BLaER1 treated with 17β-estradiol and CSF1 and Interleukin-3, amounts not matched to agents 10 nM and 100 nM (cell line): ENCODE data around the gene ATP5IF1.

ENCODE experiments used
- H3K27ac ChIP-seq, 11 experiments: shearing (Covaris generic); formaldehyde crosslinking; 2 replicates each; pipeline ENCODE4 v1.8.1; 2022
- H3K27me3 ChIP-seq, 11 experiments: shearing (Covaris generic); formaldehyde crosslinking; 2 replicates each; pipeline ENCODE4 v1.8.1; 2022
- H3K36me3 ChIP-seq, 11 experiments: shearing (Covaris generic); formaldehyde crosslinking; 2 replicates each; pipeline ENCODE4 v1.8.1; 2022
- H3K4me1 ChIP-seq, 10 experiments: shearing (Covaris generic); formaldehyde crosslinking; 2 replicates each; pipeline ENCODE4 v1.8.1; 2022
- H3K4me2 ChIP-seq, 11 experiments: shearing (Covaris generic); formaldehyde crosslinking; 2 replicates each; pipeline ENCODE4 v1.8.1; 2022
- H3K4me3 ChIP-seq, 10 experiments: shearing (Covaris generic); formaldehyde crosslinking; 2 replicates each; pipeline ENCODE4 v1.8.1; 2022
- H3K9ac ChIP-seq, 11 experiments: shearing (Covaris generic); formaldehyde crosslinking; 2 replicates each; pipeline ENCODE4 v1.8.1; 2022
- H3K9me3 ChIP-seq, 11 experiments: shearing (Covaris generic); formaldehyde crosslinking; replicated peaks in 1 of 11; 2 replicates each; pipeline ENCODE4 v1.8.1; 2022
- H4K20me1 ChIP-seq, 11 experiments: shearing (Covaris generic); formaldehyde crosslinking; 2 replicates each; pipeline ENCODE4 v1.8.1; 2022
- Cebpa-rat ChIP-seq, 11 experiments: shearing (Covaris generic); IDR thresholded peaks; 2 replicates each; pipeline ENCODE4 v1.8.1; 2022

The ATP5IF1 gene

DNA sequence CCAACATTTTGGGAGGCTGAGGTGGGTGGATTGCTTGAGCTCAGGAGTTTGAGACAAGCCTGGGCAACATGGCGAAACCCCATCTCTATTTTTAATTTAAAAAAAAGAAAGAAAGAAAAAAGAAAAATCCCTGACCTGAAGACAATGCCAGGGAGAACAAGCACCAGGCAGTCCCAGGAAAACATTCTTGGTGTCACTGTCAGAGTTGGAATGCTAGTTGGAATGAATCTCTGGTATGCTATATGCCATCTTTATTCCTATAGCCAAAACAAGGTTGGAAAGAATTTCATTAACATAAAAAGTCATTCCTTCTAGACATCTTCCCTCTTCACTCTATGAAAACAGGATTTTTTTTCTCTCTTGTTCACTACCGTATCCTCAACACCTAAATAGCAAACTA, 5.9 kb upstream of the ATP5IF1 start:
- peak overlapping the region in 4 of 11 experiments; percentile 93 to 99 (median 97); a peak in 6 of 22 replicates for H3K4me2 ChIP-seq
- peaks cover 0 to 58% (median 21%) of the 10 kb centered on the region in 11 experiments; a peak in 14 of 22 replicates for H4K20me1 ChIP-seq

DNA sequence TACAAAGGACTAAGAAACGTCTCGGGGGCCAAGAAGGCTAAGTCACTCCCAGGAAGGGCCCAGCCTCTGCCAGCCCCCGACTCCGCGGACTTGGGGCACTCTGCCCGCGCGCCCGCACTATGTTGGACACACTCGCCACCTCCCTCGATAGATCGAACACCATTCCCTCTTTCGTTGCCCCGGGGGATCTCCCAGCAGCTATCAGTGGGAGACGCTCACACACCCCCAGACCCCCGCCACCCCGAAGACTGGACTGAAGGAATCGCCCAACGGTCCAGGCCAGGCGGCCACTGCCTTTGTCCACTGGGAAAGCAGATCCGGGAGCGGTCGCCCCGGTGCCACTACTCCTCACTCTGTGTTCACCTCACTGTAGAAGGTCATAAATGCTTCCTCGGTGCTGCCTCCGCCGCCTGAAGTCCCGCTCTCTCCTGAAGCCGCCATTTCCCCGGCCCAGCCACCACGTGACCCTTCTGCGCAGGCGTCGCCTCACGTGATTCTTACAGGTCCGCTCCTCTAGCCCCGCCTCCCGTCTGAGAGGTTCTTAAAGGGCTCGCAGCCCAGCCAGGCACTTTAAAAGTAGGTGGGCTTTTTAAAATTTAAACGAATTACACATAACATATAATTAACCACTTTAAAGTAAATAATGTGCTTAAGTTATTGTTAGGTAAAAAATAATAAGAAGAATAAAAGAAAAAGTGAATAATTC, 3.2 kb upstream of the ATP5IF1 start, which contains the start of gene DNAJC8:
Gene DNAJC8 (minus strand): TSS at position 472 of the 706 bp plus-strand sequence. CDS start 31 bp downstream, at position 441.
- Histone ChIP-seq H4K20me1 (peaks cover 0 to 46% (median 21%) of the 10 kb centered on the region in 11 experiments; a peak in 14 of 22 replicates), H3K4me2 (peak within 1 kb of the TSS; percentile 83 to 99 (median 92)), H3K9me3 (no peaks in the 10 kb centered on the region), H3K4me1 (peaks cover 42 to 56% (median 51%) of the 10 kb centered on the region in 10 experiments), H3K9ac (peak within 1 kb of the TSS; percentile 90 to 99 (median 96)), H3K36me3 (peaks cover 32 to 46% (median 38%) of the 10 kb centered on the region in 11 experiments), H3K27me3 (no peaks in the 10 kb centered on the region), H3K4me3 (peak within 1 kb of the TSS; percentile 84 to 99 (median 96)), H3K27ac (peak within 1 kb of the TSS; percentile 85 to 96 (median 93))
- TF ChIP-seq Cebpa-rat (IDR thresholded peaks at IDR 0.05): no peak

More for the DNA sequence above, 5.9 kb upstream of the ATP5IF1 start:
- Histone ChIP-seq H3K9me3 (no peaks in the 10 kb centered on the region), H3K4me1 (peaks cover 24 to 37% (median 31%) of the 10 kb centered on the region in 10 experiments), H3K36me3 (peaks cover 58 to 65% (median 63%) of the 10 kb centered on the region in 11 experiments), H3K27me3 (no peaks in the 10 kb centered on the region), H3K4me3 (no peak overlapping the region), H3K27ac (no peak overlapping the region), H3K9ac (peak overlapping the region in 5 of 11 experiments; percentile 9 to 98 (median 20); a peak in 3 of 22 replicates)
- TF ChIP-seq Cebpa-rat (IDR thresholded peaks at IDR 0.05): no peak

DNA sequence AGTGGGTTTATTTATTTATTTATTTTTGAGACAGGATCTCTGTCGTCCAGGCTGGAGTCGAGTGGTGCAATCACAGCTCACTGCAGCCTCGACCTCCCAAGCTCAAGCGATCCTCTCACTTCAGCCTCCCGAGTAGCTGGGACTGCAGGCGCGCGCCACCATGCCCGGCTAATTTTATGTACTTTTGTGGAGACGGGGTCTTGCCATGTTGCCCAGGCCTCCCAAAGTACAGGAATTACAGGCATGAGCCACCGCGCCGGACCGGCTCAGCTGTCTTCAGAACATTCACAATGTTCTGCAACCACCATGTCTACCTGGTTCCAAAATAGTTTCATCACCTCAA, 2.7 kb upstream of the ATP5IF1 start:
- H3K4me2 ChIP-seq: peak overlapping the region; percentile 5 to 92 (median 38); a peak in 20 of 22 replicates
- H3K4me1 ChIP-seq: peaks cover 47 to 61% (median 55%) of the 10 kb centered on the region in 10 experiments
- peak overlapping the region in 8 of 11 experiments; percentile 0 to 98 (median 96); a peak in 8 of 22 replicates for H3K9ac ChIP-seq
- peak overlapping the region in 6 of 10 experiments; percentile 93 to 96 (median 96); a peak in 7 of 20 replicates for H3K4me3 ChIP-seq
- H3K27me3 ChIP-seq: no peaks in the 10 kb centered on the region
- H4K20me1 ChIP-seq: peaks cover 0 to 41% (median 21%) of the 10 kb centered on the region in 11 experiments; a peak in 14 of 22 replicates
- peaks cover 32 to 46% (median 38%) of the 10 kb centered on the region in 11 experiments for H3K36me3 ChIP-seq
- H3K27ac ChIP-seq: peak overlapping the region in 9 of 11 experiments; percentile 85 to 96 (median 93); a peak in 14 of 22 replicates
- TF ChIP-seq Cebpa-rat (IDR thresholded peaks at IDR 0.05): no peak
- no peaks in the 10 kb centered on the region for H3K9me3 ChIP-seq

DNA sequence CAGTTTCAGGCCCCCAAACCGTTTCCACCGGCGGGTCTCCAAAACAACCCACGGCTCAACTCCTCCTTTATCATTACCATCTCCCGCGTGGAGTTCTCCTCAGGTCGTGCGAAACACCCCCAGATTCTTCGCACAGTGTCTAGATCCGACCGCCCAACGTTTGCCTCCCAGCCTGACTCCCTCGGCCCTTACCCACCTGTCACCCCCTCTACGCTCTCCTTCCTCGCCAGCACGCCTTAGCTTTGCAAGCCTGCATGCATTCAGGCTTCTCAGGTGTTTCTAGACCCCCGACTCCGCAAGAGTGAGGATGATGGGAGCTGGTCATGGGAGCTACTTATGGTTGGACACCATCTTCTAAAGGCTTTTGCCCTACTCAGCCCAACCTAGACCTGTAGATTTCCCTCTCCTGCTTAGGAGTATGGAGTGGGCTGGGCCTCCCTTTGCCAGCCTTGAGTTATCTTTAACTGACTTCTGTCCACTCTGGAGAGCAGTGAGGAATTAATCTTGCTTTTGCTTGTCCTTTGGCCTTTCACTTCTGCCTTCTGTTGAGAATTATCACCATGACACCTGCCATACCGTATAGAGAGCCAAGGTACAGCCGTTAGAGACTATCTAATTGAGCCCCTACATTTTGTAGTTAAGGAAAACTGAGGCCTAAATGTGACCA, 865 bp downstream of the ATP5IF1 start:
- no peaks in the 10 kb centered on the region for H3K9me3 ChIP-seq
- H3K27me3 ChIP-seq: no peaks in the 10 kb centered on the region
- TF ChIP-seq Cebpa-rat (IDR thresholded peaks at IDR 0.05): no peak
- H4K20me1 ChIP-seq: peaks cover 0 to 8% (median 0%) of the 10 kb centered on the region in 11 experiments; a peak in 5 of 22 replicates
- H3K4me2 ChIP-seq: peak overlapping the region; percentile 91 to 100 (median 97)
- H3K36me3 ChIP-seq: peaks cover 8 to 48% (median 26%) of the 10 kb centered on the region in 11 experiments; a peak in 18 of 22 replicates
- peaks cover 36 to 53% (median 45%) of the 10 kb centered on the region in 10 experiments for H3K4me1 ChIP-seq
- peak overlapping the region; percentile 74 to 99 (median 88) for H3K4me3 ChIP-seq
- H3K27ac ChIP-seq: peak overlapping the region; percentile 61 to 88 (median 84); a peak in 21 of 22 replicates
- peak overlapping the region; percentile 82 to 94 (median 89) for H3K9ac ChIP-seq

DNA sequence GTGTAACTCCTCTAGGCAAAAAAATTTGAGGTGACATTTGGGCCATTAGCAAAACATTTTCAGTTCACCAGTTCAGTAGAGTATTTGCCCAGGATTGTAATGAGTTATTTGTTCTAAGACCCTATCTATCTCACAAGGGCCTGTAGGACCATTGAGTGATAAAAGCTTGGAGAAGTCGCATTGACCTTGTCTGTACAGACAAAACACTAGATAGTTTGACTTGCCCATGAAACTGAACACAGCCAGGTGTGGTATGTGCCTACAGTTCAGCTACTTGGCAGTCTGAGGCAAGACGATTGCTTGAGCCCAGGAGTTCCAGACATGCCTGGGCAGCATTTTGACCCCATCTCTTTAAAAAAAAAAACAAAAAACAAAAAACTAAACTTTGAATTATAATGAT, 3.1 kb downstream of the ATP5IF1 start:
- peaks cover 43 to 64% (median 54%) of the 10 kb centered on the region in 10 experiments for H3K4me1 ChIP-seq

DNA sequence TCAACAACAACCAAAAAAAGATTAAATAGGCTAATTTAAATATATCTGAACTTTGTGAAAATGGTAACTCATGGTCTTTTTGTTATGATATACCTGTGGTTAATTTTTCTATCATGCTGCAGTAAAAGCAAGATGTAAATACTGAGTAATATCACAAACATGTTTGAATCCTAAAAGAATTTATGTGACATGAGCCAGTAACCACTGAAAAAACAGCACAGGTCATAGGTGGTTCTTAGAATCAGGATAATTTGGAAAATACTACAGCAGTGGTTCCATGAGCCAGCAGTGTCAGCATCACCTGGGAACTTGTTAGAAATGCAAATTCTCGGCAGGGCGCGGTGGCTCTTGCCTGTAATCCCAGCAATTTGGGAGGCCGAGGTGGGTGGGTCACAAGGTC, 4.1 kb downstream of the ATP5IF1 start:
- Histone ChIP-seq H3K4me2 (no peak overlapping the region), H3K4me3 (no peak overlapping the region), H3K27ac (no peak overlapping the region), H3K4me1 (peaks cover 52 to 69% (median 60%) of the 10 kb centered on the region in 10 experiments), H3K9me3 (no peaks in the 10 kb centered on the region), H3K9ac (no peak overlapping the region), H3K27me3 (no peaks in the 10 kb centered on the region), H4K20me1 (no peaks in the 10 kb centered on the region; a peak in 1 of 22 replicates), H3K36me3 (peaks cover 8 to 62% (median 28%) of the 10 kb centered on the region in 11 experiments; a peak in 18 of 22 replicates)
- TF ChIP-seq Cebpa-rat (IDR thresholded peaks at IDR 0.05): no peak

More for the DNA sequence above, 3.1 kb downstream of the ATP5IF1 start:
- Histone ChIP-seq H3K27ac (no peak overlapping the region), H4K20me1 (no peaks in the 10 kb centered on the region; a peak in 1 of 22 replicates), H3K36me3 (peaks cover 8 to 62% (median 28%) of the 10 kb centered on the region in 11 experiments; a peak in 18 of 22 replicates), H3K4me3 (no peak overlapping the region), H3K27me3 (no peaks in the 10 kb centered on the region), H3K4me2 (no peak overlapping the region), H3K9me3 (no peaks in the 10 kb centered on the region), H3K9ac (no peak overlapping the region)
- no peak for TF ChIP-seq Cebpa-rat (IDR thresholded peaks at IDR 0.05)

DNA sequence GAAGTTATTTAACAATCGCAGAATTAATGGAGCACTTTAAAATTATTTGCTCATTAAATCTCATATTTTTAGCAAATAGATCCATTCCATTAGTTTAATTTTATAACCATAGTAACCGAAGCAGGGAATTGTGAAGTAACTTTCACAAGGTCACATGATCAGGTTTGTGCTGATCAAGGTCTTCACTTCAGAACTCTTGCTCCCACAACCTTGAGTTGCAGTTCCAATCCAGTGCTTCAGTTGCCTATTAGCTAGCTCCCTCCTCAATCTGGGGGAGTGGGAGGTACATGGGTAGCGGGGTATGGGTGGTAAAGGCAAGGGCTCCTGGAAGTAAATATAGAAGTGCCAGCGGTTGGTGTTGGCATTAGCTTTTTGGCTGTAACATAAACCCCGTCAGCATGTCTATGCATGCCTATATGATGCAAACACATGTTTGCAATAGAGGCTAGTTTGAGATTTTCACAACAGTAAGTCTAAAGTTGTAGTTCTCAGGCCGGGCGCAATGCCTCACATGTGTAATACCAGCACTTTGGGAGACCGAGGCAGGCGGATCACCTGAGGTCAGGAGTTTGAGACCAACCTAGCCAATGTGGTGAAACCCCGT, 5.8 kb downstream of the ATP5IF1 start:
- Histone ChIP-seq H3K27me3 (no peaks in the 10 kb centered on the region), H3K9me3 (no peaks in the 10 kb centered on the region), H4K20me1 (no peaks in the 10 kb centered on the region; a peak in 1 of 22 replicates), H3K4me2 (peak overlapping the region in 8 of 11 experiments; percentile 2 to 92 (median 63); a peak in 10 of 22 replicates), H3K36me3 (peaks cover 8 to 62% (median 28%) of the 10 kb centered on the region in 11 experiments; a peak in 18 of 22 replicates), H3K4me3 (no peak overlapping the region), H3K27ac (no peak overlapping the region), H3K4me1 (peaks cover 56 to 72% (median 64%) of the 10 kb centered on the region in 10 experiments), H3K9ac (no peak overlapping the region)
- TF ChIP-seq Cebpa-rat (IDR thresholded peaks at IDR 0.05): no peak

DNA sequence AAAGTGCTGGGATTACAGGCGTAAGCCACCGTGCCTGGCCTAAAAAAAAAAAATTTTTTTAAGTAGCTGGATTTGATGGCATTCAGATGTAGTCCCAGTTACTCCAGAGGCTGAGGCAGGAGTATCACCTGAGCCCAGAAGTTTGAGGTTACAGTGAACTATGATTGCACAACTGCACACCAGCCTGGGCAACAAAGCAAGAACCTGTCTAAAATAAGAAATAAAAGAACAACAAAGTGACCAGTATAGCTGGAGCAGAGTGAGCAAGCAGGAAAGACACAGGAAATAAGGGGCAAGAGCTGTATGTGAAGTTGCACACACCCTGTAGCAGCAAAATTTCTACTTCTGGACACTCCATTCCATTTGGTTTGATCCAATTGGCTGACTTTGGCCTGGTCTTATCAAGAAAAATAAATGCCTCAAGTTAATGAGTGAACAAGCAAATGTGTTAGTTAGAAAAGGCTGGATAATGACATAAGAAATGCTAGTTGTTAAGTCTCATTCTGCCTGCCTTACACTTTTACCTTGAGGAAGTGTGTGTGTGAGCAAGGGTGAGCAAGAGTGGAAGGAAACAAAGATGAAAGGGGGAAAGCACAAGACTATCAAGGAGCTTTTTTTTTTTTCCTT, 7.9 kb downstream of the ATP5IF1 start:
- no peaks in the 10 kb centered on the region for H4K20me1 ChIP-seq
- peak overlapping the region; percentile 68 to 95 (median 79) for H3K4me2 ChIP-seq
- no peaks in the 10 kb centered on the region for H3K9me3 ChIP-seq
- H3K36me3 ChIP-seq: peaks cover 0 to 43% (median 16%) of the 10 kb centered on the region in 11 experiments; a peak in 16 of 22 replicates
- no peaks in the 10 kb centered on the region for H3K27me3 ChIP-seq
- peak in 8 of 11 experiments; percentile 30 to 71 (median 54); a peak in 11 of 22 replicates for TF ChIP-seq Cebpa-rat (IDR thresholded peaks at IDR 0.05)
- peaks cover 58 to 69% (median 62%) of the 10 kb centered on the region in 10 experiments for H3K4me1 ChIP-seq
- peak overlapping the region in 10 of 11 experiments; percentile 54 to 91 (median 87); a peak in 19 of 22 replicates for H3K27ac ChIP-seq
- H3K9ac ChIP-seq: peak overlapping the region in 10 of 11 experiments; percentile 13 to 65 (median 46); a peak in 11 of 22 replicates
- peak overlapping the region in 4 of 10 experiments; percentile 14 to 75 (median 70); a peak in 5 of 20 replicates for H3K4me3 ChIP-seq
